Activated T-cell treated with anti-CD3 and anti-CD28 coated beads for 4 hours (primary cell): ENCODE results near the gene UTS2R.
"Not testable (repeated sequence)": the region's sequence is repeated elsewhere in the genome, so short reads cannot be mapped to it uniquely, and the experiment has no call there.

ENCODE experiments used
- DNase-seq: peaks from one replicate; pipeline ENCODE4 v3.0.0-alpha.2; 2020

The UTS2R gene

DNA sequence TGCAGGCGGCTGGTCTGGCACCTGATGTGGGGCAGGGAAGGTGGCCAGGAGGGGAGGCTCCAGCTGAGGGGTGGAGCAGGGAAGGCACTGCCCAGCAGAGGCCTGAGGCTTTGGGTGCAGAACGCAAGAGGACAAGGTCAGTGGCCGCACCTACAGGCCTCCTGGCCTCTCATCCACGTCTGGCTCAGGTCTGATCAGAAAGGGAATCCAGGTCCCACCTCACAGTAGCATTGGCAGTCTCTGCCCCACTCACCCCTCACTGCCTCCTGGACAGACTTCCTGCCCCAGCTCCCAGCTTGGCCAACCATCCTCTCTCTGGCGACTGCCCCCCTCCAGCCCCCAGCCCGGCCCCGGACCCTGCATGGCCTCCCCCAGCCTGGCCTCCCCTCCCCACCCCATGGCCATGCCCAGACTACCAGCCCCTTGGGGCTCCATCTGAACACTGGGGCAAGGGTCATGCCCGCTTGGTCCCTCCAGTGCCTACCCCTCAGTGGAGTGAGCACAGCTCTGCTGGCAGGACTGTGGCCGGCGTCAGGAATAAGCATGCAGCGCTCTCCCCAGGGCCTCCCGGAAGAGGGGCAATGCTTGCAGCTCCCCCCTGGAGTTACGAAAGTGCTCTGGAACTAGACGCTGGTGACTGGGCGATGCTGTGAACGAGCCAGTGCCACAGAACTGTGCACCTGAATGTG is 4.6 kb downstream of the UTS2R start:
- no peak for DNase-seq

DNA sequence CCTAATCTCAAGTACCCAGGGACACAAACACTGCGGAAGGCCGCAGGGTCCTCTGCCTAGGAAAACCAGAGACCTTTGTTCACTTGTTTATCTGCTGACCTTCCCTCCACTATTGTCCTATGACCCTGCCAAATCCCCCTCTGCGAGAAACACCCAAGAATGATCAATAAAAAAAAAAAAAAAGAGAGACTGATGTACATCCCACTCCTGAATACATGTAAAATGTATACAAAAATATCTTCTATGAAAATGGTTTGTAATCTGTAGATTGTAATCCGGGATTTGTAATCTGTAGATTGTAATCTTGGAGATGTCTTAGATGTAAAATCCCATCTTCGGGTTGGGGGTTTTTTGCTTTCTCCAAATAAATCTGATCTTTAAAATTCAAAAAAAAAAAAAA is 5.7 kb downstream of the UTS2R start:
- not testable (repeated sequence) for DNase-seq

DNA sequence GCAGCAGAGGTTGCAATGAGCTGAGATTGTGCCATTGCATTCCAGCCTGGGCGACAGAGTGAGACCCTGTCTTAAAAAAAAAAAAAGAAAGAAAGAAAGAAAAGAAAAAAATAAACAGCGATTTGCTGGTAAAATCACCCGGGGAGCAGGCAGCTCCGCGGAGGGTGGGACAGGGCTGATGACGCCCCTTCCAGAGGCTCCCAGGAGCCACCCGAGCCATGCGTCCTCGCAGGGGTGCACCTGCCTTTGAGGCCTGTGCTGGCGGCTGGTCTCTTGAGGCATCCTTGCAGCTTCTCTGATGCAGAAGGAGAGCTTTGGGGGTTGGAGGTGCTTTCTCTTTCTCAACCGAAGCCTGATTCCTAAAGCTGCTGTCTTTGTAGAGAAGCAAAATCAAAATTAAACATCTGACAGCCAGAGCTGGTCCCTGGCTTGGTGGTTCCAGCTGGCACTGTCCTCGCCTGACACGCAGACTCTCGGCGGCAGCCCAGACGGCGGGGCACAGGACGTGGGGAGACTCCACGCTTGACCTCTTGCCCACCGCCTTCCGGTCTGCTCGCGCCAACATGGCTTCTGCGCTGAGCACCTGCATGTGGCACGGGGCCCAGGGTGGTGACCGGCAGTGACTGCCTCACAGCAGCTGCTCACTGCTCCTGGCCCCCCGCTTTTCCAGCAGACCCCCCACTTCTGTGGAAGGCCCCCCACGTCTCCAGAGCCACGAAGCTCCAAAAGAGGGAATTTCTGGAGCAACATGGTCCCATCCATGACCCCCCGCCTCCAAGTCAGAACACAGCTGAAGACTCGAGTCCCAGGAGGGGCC is 6.6 kb downstream of the UTS2R start:
- no peak for DNase-seq

DNA sequence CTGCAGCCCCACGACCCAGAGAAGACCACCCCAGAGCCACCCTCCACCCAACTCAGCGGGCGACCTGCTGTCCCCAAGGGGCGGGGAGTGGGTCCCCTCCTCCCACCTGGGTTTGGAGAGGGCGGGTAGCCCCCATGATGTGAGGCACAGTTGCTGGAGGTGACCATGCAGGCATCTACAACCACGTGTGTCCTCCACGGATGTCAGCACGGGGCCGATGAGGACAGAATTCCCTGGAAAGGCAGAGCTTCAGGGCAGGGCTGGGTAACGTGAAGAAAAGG is 7.1 kb downstream of the UTS2R start:
- no peak for DNase-seq

DNA sequence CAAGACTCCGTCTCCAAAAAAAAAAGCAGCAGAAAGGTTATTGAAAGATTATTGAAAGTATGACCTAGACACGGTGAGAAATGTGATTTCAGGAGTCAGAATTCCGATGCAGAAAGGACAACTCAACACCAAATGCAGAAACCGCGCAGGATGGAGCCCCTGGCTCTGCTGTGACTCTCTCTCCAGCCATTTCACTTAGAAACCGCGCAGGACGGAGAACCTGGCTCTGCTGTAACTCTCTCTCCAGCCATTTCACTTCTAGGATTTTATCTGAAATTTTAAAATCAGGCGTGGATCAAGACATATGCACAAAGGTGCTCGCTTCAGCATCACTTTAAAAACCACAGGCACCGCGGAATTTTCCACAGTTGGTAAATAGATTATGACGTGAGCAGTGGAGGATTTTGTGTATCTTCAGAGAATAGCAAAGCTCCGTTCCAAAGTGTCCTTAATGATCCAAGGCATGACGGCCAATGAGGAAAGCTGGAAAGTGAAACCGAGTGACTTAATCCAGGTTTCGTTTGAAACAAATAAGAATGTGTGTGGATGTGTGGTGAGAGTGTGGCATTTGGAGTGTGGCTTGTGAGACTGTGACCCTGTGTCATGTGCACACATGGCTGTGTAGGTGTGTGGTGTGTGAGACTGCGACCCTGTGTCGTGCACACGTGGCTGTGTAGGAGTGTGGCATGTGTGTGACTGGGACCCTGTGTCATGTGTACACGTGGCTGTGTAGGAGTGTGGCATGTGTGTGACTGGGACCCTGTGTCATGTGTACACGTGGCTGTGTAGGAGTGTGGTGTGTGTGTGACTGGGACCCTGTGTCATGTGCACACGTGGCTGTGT is 9.5 kb downstream of the UTS2R start:
- DNase-seq = no peak

DNA sequence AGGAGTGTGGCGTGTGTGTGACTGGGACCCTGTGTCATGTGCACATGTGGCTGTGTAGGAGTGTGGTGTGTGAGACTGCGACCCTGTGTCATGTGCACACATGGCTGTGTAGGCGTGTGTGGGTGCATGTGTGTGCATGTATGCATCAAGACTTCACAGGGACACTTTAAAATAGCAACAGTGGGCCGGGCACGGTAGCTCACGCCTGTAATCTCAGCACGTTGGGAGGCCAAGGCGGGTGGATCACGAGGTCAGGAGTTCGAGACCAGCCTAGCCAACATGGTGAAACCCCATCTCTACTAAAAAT is 10.1 kb downstream of the UTS2R start:
- DNase-seq = not testable (repeated sequence)

DNA sequence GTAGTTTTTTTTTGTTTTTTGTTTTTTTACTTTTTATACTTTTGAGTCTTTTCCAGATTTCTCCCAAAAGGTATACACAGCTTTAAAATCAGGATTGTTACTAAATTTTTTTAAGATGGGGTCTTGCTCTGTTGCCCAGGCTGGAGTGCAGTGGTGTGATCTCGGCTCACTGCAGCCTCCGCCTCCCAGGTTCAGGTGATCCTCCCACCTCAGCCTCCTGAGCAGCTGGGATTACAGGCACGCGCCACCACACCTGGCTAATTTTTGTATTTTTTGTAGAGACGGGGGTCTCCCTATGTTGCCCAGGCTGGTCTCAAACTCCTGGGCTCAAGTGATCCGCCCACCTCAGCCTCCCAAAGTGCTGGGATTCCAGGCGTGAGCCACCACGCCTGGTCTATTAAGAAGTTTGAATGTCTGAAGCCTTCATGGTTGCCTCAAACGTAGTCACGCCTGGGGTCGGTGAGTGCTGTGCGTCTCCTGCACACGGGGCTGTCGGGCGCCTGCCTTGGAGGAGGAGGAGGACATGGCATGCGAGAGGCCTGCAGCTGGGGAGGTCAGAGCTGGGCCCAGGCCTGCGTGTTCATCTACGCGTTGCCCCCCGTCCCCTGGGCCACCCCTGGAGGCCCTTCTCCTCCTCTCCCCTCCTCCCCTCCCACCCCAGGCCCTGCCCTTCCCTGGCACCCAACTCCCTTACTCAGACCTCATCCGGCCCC is 10.8 kb downstream of the UTS2R start:
- DNase-seq = not testable (repeated sequence)

DNA sequence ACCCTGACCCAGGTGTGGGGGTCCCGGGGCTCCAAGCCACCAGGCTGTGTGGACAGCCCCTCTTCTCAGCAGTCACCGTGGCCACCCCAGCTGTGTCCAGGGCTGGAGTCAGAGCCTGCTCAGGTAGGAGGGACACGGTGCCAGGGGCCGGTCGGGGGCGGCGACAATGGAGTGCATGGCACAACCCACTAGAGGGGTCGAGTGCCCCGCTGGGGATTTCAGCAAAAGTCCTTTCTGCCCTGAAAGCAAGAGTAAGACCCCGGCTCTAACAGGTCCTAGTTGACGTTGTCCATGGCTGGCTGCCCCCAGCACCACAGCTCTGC is 11.3 kb downstream of the UTS2R start:
- DNase-seq = no peak

DNA sequence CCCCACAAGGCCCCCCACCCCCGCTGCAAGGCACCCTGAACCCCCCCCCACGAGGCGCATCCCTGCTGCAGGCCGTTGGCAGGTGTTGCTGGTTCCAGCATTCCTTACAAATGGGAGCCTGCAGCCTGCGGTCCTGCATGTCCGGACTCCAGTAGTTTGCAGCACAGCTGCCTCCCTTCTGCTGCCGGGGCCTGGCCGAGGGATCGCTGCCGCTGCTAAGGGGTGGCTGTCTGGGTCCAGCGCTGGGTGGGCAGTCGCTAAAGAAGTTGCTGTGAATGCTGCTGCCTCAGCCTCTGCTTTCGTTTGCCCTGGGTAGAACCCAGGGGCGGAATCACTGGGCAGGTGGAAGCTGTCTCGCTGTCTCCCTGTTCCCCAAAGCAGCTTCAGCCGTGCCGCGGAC is 11.8 kb downstream of the UTS2R start:
- no peak for DNase-seq

DNA sequence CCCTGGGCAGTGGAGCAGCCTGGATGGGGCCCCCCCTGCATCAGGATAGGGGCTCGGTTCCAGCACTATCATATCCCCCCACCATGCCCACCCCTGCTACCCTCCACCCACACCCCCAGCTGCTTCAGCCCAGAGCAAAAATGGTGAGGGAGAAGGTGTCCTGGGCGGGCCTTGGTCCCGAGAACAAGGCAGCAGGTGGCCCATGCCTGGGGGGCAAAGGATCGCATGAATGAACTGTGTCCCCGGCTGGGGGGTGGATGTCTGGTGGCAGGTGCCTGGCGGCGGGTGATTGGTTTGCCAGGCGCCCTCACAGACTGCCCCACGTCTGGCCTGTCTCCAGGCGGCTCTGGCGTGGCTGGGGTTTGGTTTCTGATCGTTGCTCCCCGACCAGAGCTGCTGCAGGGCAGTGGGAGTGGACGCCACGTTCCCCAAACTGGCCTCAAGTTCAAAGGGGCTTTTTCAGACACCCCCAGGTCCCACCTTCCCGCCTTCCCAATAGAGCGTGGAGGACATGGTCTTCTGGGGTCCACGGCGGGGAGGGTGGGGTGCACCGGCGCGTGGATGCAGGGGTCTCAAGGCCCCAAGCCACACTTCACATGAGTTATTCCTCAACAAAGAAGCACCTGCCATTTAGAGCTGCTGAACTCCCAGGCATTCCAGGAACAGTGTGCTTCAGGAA is 12.6 kb downstream of the UTS2R start:
- DNase-seq = no peak

DNA sequence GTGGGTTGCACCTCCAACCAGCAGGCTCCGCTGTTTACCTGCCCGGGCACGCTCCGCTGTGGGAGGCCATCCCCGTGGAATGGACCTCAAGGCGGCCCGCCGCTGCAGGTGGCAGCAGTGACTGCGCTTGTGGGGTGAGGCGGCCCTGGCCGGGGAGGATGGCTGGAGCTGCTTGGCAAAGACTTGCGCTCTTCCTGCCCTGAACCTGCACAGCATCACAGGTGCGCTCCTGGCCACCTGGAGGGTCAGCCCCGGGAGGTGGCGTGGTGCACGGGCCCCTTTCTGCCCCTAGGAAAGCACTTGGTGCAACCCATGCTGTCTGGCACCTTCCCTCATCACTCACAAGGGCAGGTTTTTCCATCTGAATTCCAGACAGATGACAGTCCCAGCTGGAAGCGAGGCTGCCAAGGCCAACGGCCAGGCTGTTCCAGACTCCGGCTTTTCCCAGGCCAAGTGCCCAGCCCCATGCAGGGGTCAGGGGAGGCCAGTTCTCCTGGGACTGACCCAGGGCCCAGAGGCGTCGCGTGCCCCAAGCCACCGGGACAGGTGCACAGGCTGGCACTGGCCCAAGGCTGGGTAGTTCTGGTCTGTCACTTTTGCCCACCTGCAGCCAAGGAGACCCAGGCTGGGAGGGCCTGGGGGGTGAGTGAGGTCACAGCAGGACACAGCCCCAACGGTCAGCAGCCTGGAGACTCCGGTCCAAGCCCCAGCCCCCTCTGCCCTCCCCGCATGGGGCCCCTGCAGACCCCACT is 13.3 kb downstream of the UTS2R start:
- no peak for DNase-seq

DNA sequence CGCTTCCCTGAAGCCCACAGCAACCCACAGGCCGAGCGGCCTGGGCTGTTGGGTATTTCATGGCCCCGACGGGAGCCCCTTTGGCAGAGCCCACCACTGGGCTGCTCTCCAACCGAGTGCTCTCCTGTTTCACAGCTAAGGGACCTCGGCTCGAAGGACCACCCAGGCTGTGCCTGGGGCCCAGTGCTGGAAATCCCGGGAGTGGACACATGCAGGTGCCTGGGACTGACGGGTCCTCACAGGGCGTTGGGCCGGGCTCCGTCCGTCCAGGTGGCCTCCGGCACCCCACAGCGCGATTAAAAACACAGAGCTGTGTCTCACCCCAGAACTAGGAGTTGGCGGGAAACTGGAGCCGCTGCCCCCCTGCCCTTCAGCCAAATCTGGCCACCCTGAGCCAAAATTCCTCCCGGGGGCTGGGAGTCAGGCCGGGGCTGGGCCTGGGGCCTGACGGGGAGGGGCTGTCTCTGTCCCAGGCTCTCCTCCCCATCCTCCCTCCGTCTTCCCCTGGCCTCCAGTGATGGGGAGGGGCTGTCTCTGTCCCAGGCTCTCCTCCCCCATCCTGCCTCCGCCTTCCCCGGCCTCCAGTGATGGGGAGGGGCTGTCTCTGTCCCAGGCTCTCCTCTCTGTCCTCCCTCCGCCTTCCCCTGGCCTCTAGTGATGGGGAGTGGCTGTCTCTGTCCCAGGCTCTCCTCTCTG is 14.1 kb downstream of the UTS2R start:
- no peak for DNase-seq

DNA sequence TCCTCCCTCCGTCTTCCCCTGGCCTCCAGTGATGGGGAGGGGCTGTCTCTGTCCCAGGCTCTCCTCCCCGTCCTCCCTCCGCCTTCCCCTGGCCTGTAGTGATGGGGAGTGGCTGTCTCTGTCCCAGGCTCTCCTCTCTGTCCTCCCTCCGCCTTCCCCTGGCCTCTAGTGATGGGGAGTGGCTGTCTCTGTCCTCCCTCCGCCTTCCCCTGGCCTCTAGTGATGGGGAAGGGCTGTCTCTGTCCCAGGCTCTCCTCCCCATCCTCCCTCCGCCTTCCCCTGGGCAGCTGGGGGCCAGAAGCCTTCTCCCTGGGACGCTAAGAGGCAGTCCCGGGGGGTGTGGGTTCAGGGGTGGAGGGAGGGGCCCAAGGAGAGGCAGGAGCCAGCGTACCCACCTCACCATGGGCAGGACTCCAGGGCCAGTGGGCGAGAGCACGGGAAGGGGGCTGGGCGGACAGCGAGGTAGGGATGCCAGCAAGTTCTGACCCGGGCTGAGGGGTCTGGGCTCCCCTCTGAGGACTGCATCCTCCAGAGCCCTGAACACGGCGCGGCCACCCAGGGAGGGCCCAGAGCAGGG is 14.8 kb downstream of the UTS2R start:
- no peak for DNase-seq

DNA sequence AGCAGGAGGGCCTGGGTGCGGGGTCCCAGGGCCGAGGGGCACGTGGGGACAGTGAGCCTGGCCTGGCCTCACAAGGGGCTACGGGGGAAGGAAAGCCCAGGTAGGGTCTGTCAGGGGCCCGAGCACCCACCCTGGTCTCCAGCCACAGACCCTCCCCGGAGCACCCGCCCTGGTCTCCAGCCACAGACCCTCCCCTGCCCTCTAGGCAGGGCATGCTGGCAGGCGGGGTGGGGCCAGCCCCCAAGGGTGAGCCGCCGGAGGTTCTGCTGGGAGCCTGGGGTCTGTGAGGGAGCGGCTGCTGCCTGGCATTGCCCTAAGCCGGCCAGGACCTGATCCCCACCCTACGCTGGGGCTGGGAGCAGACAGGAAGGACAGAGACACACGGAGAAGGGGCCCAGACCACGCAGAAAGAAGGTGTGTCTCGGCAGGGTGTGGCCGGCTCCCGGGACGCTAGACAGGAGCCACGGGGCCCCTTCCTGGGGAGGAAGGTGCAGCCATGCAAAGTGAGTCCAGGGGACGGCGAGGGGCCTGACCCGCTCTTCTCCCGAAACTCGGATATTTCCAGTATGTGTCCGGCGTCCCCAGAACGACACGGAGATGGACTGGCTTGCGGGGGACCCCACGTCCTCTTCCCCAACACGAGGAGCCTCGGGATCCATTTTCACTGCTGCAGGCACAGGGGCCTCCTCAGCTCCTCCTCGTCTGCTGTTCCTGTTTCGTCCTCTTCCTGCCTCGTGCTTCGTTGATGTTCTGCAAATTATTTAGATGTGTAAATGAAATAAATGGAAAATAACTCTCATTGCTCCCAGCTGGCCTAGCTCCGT is 15.5 kb downstream of the UTS2R start:
- DNase-seq = no peak

DNA sequence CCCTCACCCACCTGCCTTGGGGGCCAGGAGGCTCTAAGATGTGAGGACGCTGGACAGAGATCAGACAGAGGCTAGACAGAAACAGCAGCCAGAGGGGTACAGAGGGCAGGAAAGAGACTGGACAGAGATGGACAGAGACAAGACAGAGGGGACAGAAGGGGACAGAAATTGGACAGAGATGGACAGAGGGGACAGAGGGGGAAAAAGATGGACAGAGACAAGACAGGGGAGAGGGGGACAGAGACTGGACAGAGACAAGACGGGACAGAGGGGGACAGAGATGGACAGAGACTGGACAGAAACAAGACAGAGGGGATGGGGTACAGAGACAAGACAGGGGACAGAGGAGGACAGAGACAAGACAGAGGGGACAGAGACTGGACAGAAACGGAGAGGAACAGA is 16.1 kb downstream of the UTS2R start:
- no peak for DNase-seq

DNA sequence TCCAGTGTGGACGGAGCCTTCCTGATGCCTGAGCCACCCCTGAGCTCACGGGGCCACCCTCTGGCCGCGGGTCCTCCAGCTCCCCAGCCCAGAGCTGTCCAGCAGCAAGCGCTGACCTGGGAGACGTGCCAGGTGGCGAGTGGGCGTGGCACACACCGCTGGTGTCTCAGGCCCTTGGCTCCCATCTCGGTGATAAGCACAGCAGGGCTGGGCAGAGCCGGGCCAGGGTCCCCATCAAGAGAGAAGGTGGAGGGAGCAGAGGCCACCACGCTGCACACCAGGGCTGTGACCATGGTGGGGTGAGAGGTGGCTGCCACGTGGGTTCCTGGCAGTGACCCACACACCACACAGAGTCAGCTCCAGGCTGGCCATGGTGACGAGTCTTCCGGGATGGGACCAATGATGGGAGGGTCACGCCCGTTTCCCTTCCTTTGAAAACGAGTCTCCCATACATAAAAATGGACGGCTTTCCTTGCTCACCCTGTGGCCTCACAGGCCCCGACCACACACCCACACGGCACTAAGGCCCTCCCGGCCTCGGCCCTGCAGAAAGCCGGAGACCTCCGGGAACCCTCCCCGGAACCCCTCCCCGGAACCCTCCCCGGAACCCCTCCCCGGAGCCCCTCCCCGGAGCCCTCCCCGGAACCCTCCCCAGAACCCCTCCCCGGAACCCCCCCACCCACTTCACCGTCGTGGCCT is 16.8 kb downstream of the UTS2R start:
- no peak for DNase-seq

DNA sequence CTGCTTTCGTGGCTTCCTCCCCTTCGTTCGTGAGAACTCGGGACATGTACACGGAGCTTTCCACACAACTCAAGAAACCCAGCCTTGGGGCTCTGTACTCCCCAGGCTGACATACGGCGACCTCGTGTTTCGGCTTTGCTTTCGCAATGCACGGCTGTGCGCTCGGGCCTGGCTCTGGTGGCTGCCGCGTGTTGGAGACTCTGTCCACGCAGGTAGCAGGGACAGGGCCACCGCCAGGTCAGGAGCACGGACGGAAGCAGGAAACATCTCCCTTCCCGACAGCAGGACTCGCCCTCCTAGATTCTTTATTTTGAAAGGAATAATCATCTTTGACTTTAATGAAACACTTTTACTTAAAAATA is 17.3 kb downstream of the UTS2R start:
- DNase-seq = no peak

DNA sequence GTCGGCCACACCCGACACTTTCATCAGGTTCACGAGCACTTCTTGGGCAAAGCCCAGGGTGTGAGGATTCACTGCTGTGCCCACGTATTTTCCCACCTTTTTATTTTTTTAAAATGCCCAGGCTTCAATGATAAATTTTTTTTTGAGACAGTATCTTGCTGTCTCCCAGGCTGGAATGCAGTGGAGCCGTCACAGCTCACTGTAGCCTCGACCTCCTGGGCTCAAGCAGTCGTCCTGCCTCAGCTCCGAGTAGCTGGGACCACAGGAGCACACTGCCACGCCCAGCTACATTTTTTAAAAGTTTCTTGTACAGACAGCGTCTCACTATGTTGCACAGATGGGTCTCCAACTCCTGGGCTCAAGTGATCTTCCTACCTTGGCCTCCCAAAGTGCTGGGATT is 17.8 kb downstream of the UTS2R start:
- no peak for DNase-seq

DNA sequence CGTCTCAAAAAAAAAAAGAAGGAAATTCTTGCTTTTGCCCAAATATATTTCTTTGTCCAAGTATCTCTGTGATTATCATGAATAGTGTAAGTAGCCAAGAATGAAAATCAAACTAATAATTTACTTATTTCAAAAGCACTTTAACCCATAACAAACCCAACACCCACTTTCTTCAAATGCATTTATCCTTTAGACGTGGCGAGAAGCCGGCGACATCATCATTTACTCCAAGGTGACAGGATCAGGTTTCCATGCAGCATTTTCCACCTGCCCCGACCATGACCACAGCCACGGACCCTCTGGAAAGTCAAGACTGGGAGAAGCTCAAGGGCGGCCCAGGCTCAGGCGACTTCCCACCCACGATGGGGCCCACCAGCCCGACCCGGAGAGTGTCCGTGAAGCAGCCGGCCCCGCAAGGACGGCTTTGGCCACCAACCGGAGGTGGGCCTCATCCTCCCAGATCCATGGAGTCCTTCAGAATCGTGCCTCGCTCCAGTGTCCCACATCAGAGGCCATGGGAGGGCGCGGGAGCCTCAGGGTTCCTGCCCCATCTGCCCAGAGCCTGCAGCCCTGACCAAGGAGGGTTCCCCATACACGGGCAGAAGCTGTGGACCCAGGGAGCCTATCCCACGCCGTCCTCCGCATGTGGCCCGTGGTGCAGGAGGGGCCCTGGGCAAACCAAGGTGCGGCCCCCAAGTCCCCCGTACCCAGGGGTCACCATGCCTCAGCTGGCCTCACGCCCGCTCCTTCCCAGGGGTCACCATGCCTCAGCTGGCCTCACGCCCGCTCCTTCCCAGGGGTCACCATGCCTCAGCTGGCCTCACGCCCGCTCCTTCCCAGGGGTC is 18.7 kb downstream of the UTS2R start:
- no peak for DNase-seq
